Head of caudate nucleus (tissue), 42 donors: ENCODE data around the gene GPR63.
A peak's percentile ranks its signal among the peaks of the same experiment; 100 is the strongest.

ENCODE experiments used
- DNase-seq, 42 donors: peaks; one replicate each; pipeline versions ENCODE4 v3.0.0 to v3.0.0-alpha.2; 2020 to 2021; ENCODE audit warnings: mixed read lengths in 7 of 42
- intact Hi-C: fragments of 100-400 bp; cut with DNase I; formaldehyde crosslinking; loops from one replicate; pipeline ENCODE4 v1.15.0; 2022

GPR63 gene

GRCh38 chr6:96826865-96827264, 10.4 kb downstream of the GPR63 start:
- DNase-seq: no peak
- intact Hi-C loops: no loop called here

- intact Hi-C loops: no loop called here
- no peak for DNase-seq
These were observed 13.5 kb downstream of the GPR63 start for GRCh38 chr6:96823743-96824142.

GRCh38 chr6:96821034-96821433, 16.2 kb downstream of the GPR63 start:
- intact Hi-C loops: no loop called here

GRCh38 chr6:96816301-96816817, 20.9 kb downstream of the GPR63 start:
- intact Hi-C loops: no loop called here

More at GRCh38 chr6:96821034-96821433, 16.2 kb downstream of the GPR63 start:
- DNase-seq: no peak

GRCh38 chr6:96814625-96815024, 22.7 kb downstream of the GPR63 start:
- intact Hi-C loops: no loop called here
- no peak for DNase-seq

More at GRCh38 chr6:96816301-96816817, 20.9 kb downstream of the GPR63 start:
- DNase-seq: peak in 12 of 42 donors; percentile 12 to 45 (median 26)

- no peak for DNase-seq
- intact Hi-C loops: no loop called here
These were observed 25.1 kb downstream of the GPR63 start for GRCh38 chr6:96812077-96812703.

- DNase-seq: no peak
- intact Hi-C loops: no loop called here
These were observed 25.6 kb downstream of the GPR63 start for GRCh38 chr6:96811670-96812069.

GRCh38 chr6:96811136-96811535, 26.1 kb downstream of the GPR63 start:
- intact Hi-C loops: no loop called here
- DNase-seq: peak in 3 of 42 donors; percentile 13 to 41 (median 23)

GRCh38 chr6:96809119-96809518, 28.2 kb downstream of the GPR63 start:
- DNase-seq: no peak
- intact Hi-C loops: no loop called here

GRCh38 chr6:96803106-96803481, 34.2 kb downstream of the GPR63 start:
- intact Hi-C loops: no loop called here

GRCh38 chr6:96795481-96795880, 41.8 kb downstream of the GPR63 start:
- intact Hi-C loops: no loop called here
- DNase-seq: no peak

More at GRCh38 chr6:96803106-96803481, 34.2 kb downstream of the GPR63 start:
- DNase-seq: no peak

- intact Hi-C loops: no loop called here
- DNase-seq: no peak
These were observed 42.3 kb downstream of the GPR63 start for GRCh38 chr6:96794980-96795379.

- DNase-seq: no peak
- intact Hi-C loops: no loop called here
These were observed 44.6 kb downstream of the GPR63 start for GRCh38 chr6:96792561-96793190.

GRCh38 chr6:96789871-96790270, 47.4 kb downstream of the GPR63 start:
- no peak for DNase-seq
- intact Hi-C loops: no loop called here

GRCh38 chr6:96787846-96788580, 49.3 kb downstream of the GPR63 start:
- intact Hi-C loops: no loop called here
- DNase-seq: no peak

GRCh38 chr6:96786336-96786735, 50.9 kb downstream of the GPR63 start:
- no peak for DNase-seq
- intact Hi-C loops: no loop called here

GRCh38 chr6:96784650-96785049, 52.6 kb downstream of the GPR63 start:
- intact Hi-C loops: no loop called here
- no peak for DNase-seq

GRCh38 chr6:96783307-96783706, 54.0 kb downstream of the GPR63 start:
- intact Hi-C loops: no loop called here
- no peak for DNase-seq

- intact Hi-C loops: no loop called here
- DNase-seq: no peak
These were observed 55.7 kb downstream of the GPR63 start for GRCh38 chr6:96781557-96781956.

GRCh38 chr6:96777113-96777512, 60.2 kb downstream of the GPR63 start:
- intact Hi-C loops: no loop called here
- DNase-seq: no peak
